Cardiac septum (tissue), 1 donor: ENCODE results near the gene TNFSF18. TPM values are rescaled to one million over a fixed set of nuclear protein-coding genes. Genes with fewer than 3 reads are reported as not detected.
"Not testable (repeated sequence)": the region's sequence is repeated elsewhere in the genome, so short reads cannot be mapped to it uniquely, and the experiment has no call there.

ENCODE experiments used
- DNase-seq: peaks from one replicate; pipeline ENCODE4 v3.0.0-alpha.2; 2020; ENCODE audit warnings: low spot score
- intact Hi-C: fragments of 100-400 bp; cut with DNase I; formaldehyde crosslinking; loops from one replicate; pipeline ENCODE4 v1.14.0; 2022
- long read RNA-seq: library from polyadenylated mRNA; unstranded; transcript quantifications from one replicate; pipeline ENCODE4 v2.0.0, GENCODE V29; 2021
- total RNA-seq: library from RNA; stranded (reverse); fragmentation: NEBNext Ultra II Directional; extraction: Animal tissue kit (Norgen Biotek cat#: 25700); gene quantifications from one replicate; pipeline ENCODE4 v1.2.1, GENCODE V29; 2021
- donor health status: DM: no; HTN: no; CAD: no.

Gene TNFSF18, protein sequence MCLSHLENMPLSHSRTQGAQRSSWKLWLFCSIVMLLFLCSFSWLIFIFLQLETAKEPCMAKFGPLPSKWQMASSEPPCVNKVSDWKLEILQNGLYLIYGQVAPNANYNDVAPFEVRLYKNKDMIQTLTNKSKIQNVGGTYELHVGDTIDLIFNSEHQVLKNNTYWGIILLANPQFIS
- not detected for total RNA-seq
- long read RNA-seq = 0 reads

DNA sequence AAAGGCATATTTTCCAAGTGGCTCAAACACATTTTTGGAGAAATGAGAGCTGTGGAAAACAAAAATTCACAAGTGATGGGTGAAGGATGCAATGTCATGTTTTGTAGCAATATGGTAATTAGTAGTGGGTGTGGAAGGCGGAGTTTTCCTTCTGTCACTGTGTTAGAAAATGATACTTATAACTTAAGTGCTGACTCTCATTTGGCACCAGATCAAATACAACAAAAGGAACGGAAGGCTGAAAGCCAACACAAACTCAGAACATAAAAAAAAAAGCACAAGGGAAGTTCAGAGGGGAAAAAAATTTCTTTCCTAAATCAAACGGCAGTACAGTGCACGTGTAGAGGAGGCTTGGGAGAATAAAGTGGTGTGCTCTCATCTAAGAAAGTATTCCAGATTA is at the start of gene TNFSF18:
TSS of gene TNFSF18 (minus strand) at position 77 of the 400 bp plus-strand sequence. CDS start at position 32, 45 bp downstream.
- no peak for DNase-seq
- intact Hi-C loops = no loop called here

DNA sequence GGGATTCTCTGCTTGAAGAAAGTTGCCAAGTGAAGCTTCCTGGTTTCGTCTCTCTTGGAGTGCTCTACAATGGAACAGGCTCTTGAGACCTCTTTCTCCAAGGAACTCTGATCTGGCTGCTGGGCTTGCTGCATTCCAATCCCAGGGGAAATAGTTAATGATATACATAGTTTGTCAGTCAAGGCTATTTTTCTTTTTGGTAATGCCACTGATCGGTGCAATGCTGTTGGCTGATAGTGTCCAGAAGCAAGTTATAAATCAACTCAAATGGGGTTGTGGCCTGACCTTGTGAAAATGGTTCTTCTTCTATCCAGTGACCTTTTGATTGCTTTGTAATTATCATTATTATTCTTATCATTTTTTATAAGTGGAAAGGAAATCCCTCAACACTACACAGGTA is 48.4 kb upstream of the TNFSF18 start:
- DNase-seq = no peak
- intact Hi-C loops = no loop called here

DNA sequence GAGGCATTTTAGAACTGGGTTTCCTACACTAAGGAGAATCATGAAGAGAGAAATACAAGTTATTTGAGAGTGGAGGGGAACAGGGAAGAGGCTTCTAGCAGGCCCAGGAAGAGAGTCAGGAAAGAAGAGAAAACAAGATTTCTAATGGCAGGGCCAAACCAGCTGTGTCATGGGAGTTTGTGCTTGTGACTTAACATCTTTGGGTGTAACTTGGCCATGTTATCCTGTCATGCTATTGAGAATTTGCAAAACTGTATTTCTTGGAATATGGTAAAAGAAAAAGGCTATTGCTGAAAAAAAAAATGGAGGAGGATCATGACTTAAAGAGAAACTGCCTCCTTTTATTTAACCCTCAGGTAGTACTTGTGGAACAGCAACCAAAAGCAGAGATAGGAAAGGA is 47.4 kb upstream of the TNFSF18 start:
- intact Hi-C loops = no loop called here
- no peak for DNase-seq

DNA sequence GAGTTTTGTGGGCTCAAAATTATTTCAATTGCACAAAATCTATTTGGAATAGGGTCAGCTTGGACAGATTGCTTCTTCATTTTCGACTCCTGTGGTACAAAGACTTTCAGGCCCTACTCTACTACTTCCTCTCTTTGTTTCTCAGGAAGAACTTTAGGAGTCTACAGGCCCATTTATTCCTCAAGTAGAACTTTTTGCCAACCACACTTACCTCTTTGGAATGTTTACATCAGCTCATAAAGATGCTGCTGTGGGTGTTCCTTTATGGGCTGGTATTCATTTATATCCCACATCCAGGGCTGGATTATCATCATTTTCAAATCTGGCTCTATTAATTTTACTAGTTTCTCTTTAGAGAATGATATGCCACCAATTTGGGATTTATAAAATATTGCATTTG is 46.3 kb upstream of the TNFSF18 start:
- DNase-seq = no peak
- intact Hi-C loops = no loop called here

DNA sequence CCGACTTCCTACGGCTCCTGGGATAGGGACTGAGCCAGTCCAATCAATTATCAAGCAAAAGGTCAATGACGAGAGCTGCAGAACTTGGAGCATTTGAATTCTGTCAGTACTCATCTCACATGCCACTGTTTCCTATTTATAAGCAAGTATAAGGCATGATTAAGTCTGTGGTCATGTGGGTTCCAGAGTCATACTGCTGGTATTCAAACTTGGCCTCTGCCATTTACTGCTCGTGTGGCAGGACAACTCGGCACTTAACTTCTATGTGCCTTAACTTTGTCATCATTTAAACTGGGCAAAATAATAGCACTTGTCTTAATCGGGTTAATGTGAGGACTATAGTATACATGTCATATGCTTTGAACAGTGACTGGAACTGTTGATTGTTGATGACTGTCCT is 44.9 kb upstream of the TNFSF18 start:
- no peak for DNase-seq
- intact Hi-C loops = no loop called here

DNA sequence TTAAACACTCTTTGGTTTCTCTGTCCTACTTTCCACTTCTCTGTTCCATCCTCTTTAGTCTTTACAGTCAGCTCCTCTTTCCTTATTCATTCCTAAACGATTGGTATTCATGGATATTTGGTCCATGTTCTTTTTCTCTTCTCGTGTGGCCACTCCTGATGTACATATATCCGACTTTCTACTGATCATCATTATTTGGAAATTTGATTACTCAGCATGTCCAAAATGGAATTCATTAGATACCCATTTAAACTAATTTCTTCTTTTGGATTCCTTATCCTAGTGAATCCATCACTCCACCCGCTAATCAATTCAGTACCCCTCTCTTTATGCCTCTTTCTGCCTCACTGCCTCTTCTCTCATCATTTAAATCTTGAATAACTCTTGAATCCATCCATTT is 43.8 kb upstream of the TNFSF18 start:
- no peak for DNase-seq
- intact Hi-C loops = no loop called here

DNA sequence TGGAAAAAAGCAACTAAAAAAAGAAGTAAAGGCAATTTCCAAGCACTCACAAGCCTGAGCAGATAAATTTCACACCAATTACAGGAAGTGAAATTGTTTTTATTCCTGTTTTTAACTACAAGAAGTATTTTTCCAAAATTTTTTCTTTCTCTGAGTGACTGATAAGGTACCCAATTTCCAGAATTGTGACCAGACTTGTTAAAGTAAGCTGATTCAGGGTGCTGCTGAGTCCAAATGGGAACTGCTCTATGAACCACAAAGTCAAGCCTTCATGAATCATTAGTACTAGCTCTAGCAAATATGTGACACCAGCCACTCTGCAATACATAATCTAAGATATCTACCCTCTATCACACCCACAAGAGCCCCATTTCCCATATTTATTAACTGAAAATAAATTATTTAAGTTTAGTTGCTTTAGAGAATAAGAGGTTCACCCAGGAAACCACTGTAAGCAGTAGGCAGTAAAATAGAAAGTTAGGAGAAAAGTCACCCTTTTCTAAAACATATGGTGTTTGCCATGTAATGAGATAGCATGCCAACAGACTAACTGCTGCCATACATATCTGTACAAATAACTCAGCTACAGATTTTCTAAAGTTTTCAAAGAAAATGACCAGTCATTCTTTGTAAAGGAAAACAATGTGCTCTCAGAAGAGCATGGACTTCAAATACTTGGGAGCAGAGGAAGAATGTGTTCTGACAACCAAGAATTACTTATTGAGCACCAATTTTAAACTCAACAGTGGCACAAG is 43.1 kb upstream of the TNFSF18 start:
- intact Hi-C loops = no loop called here

DNA sequence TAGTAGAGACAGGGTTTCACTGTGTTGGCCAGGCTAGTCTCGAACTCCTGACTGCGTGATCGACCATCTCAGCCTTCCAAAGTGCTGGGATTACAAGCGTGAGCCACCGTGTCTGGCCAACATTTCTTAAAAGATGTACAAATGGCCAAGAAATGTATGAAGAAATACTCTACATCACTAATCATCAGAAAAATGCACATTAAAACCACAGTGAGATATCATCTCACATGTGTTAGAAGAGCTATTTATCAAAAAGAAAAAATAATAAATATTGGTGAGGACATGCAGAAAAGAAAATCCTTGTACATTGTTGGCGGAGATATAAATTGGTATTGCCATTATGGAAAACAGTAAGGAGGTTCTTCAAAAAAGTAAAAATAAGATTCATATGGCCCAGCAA is 33.6 kb upstream of the TNFSF18 start:
- intact Hi-C loops = no loop called here

More for the DNA sequence above, 43.1 kb upstream of the TNFSF18 start:
- no peak for DNase-seq

DNA sequence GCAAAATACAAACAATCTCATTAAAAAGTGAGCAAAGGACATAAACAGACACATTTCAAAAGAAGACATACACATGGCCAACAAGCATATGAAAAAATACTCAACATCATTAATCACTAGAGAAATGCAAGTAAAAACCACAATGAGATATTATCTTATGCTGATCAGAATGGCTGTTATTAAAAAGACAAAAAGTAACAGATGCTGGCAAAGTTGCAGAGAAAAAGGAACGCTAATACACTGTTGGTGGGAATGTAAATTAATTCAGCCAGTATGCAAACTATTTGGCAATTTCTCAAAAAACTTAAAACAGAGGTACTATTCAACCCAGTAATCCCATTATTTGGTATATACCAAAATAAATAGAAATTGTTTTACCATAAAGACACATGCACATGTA is 32.2 kb upstream of the TNFSF18 start:
- no peak for DNase-seq
- intact Hi-C loops = no loop called here

More for the DNA sequence above, 33.6 kb upstream of the TNFSF18 start:
- no peak for DNase-seq

DNA sequence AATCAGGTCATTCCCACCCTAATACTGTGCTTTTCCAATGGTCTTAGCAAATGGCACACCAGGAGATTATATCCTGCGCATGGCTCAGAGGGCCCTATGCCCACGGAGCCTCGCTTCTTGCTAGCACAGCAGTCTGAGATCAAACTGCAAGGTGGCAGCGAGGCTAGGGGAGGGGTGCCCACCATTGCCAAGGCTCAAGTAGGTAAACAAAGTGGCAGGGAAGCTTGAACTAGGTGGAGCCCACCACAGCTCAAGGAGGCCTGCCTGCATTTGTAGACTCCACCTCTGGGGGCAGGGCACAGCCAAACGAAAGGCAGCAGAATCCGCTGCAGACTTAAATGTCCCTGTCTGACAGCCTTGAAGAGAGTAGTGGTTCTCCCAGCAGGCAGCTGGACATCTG is 23.5 kb upstream of the TNFSF18 start:
- intact Hi-C loops, DNase-seq: not testable (repeated sequence)

DNA sequence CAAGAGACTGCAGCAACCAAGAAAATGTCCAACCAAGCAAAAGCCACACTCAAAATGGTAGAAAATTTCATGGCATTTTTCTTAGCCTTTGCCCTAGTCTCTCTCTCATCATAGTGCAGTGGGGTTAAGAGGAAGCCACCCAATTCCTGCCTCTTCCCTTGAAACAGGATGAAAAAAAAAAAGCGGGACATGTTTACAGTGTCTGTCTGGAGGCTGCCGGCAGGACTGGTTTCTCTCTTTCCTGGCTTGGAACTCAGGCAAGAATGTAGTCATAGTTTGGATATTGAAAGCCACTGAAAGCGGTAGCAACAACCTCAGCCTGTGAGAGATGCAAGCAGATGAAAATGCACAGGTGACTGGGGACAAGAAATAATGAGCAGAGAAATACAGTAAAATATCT is 13.3 kb upstream of the TNFSF18 start:
- no peak for DNase-seq
- intact Hi-C loops = no loop called here

DNA sequence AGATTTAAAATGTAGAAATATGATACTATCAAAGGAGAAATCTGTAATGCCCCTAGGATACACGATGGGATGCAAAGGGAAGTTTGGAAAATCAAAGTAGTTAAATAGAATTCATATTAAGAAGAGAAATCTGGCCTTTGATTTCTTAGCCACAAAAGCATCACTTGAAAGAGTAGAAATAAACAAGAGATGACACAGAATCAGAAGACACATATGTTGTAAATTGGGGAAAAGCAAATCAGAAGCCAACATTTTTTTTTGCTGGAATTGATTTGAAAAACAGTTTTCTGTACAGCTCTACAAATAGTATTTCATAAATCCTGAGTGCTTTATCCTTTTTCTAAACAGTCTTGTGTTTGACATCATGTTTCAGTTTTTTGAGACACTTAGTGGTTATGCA is 12.4 kb upstream of the TNFSF18 start:
- no peak for DNase-seq
- intact Hi-C loops = no loop called here

DNA sequence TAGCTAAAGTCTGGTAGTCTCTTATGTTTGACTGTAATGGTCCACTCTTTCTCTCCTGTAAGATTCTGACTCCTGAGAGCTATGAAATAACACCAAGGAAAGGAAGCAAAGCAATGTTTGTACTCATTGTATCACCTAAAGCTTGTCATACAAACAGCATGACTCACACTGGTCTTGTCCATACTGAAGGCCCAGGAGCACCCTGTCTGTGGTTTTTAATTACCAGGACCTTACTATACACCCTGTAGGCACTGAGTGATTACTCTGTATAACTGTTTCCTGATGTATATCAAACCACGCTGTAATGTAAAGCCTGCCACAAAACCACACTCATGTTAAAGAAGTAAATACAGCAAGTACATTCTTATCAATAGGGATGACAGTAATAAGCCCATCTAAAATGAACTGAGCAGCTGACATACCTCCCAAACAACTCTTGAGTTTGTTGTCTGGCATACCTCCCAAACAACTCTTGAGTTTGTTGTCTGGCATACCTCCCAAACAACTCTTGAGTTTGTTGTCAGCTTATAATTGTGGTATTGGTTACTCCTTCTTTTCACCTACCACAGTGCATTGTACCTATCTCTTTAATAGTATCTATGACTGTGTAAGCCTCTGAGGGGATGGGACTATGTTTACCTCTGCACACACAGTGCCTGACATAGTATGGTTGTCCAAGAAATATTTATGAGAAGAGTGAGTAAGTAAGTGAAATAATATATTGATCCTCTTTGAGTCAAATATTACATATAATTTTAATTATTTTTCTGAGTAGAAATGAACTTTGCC is 11.6 kb upstream of the TNFSF18 start:
- no peak for DNase-seq

DNA sequence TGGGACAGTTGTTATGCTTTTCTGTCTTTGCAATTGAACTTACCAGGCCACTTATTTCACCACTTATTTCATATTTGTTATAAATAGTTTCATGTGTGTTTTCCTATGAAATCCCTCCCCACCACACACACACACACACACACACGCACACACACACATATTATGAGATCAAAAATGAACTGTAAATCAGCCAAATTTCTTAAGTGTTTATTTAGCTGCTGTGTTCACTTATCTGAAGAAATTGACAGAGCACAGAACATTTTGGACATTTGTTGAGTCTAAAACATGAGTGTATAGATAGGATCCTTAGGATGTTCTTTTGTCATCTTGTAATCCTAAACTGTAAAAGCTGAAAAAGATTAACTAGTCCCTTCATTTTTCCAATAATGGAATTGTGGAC is 7.8 kb upstream of the TNFSF18 start:
- intact Hi-C loops = no loop called here

More for the DNA sequence above, 11.6 kb upstream of the TNFSF18 start:
- intact Hi-C loops = no loop called here

DNA sequence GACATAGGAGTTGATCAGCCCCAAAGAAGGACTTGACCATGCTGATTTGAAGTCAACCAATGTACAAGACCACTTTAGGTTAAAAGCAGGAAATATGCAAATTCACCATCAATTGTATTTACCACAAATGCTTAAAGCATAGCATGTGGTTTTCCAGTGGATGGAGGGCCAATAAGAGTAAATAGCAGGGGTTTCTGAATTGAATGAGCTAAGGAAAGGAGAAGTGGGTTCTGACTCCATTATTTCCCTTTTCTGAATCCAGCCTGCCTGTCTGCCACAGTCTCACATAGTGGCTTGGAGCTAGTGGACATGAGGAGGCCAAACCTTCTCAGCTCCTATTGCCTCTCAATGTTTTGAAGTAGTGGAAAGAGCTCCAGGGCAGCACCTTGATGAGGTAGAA is 7.2 kb upstream of the TNFSF18 start:
- intact Hi-C loops = no loop called here

More for the DNA sequence above, 7.8 kb upstream of the TNFSF18 start:
- no peak for DNase-seq

DNA sequence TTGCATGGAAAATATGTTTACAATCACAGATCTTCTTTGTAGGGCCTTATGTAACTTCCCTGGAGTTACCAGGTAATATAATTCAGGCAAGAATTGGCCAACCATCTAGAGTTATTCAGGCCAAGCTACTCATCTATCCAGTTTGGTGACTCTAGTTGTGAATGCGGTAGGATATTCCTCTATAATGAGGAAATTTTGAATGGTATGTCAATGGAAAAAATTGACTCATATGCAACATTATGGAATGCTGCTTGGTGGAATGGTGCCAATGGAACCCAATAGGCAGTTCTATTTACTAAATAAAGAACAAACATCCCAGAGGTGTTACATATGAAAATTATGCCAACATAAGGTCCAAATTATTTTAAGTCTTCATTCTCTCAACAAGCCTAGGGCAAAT is 5.6 kb upstream of the TNFSF18 start:
- intact Hi-C loops = no loop called here
- no peak for DNase-seq

More for the DNA sequence above, 7.2 kb upstream of the TNFSF18 start:
- no peak for DNase-seq

DNA sequence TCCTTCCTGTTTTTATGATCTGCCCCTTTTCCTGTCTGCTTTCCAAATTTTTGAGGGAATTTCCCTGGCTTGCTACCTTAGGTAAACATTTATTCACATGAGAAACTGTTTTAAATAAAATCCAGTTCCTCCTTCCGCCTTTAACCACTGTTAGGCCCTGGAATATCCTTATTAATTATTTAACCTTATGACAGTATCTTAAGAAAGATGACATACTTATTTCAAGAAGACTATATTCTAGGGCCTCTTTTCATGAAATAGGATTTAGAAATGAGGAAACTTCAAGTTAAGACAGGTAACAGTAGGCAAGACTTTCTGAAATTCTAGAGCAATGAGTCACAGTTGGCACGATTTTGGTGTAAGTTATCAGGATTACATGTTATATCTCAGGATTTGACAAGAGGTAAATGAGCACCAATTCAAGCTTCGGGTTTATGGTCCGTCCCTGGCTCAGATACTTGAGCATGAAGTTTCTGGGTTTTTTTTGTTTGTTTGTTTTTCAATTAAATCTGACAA is 2.0 kb upstream of the TNFSF18 start:
- intact Hi-C loops = no loop called here
- DNase-seq = no peak

DNA sequence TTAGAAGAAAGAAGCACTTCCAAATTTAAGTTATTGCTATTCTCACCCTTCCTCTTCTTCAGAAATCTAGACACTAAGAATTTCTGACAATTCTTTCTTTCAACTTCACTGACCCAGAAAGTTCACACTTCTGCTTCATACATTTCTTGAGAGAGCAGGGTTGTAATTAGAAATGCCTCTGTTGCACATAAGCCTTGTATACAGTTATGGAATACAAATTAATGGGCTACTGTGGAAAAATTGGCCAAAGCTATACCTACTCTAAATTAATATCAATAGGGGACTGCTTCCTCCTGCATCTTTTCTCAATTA is 1.5 kb downstream of the TNFSF18 start:
- intact Hi-C loops = no loop called here
- no peak for DNase-seq

DNA sequence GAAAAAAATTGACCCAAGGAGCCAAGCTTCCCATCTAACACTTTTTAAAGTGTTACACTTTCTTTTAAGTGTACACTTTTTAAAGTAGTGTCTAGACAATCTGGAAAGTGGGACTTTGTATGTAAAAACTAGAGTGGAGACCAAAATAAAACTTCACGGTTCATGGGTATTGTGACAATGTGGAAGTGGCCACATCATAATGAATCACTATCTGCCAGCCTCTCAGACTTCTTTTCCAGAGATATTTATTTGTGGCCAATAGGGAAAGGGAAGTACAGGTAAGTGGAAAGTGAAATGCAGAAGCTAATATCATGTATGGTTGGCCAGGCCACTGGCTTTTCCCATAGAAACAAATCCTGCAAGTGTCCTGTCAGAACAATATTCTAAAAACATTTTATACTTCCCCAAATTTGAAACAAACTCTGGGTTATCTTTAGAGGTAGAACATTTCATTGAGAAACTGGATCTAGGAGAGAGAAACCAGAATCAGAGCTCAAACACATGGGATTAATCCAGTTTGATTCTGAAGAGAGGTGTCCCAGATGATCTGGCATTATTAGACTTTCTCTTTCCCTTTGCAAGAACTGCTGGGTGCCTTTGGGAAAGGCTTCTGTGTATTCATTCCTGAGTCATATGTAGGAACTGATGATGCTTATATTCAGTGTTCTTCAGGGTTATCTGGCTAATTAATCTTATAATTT is 2.0 kb downstream of the TNFSF18 start:
- intact Hi-C loops = no loop called here
- no peak for DNase-seq

DNA sequence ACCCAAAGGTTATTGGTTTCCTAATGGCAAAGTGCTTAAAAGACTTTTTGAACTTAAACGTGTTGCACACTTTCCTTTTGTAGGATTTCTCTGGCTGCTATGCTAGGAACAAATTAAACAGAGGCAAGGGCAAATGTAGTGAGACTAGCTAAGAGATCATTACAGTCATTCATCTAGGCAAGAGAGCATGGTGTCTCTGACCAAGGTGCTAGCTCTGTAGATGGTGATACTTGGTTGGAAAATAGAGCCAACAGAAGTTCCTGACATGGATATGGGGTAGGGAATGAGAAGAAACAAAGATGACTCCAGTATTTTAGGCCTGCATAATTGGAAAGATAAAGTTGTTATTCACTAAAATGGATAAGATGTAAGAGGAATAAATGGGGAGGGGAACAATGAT is 6.1 kb downstream of the TNFSF18 start:
- no peak for DNase-seq
- intact Hi-C loops = no loop called here
